ENCODE data around the gene STMN3. TPM values are rescaled to one million over a fixed set of nuclear protein-coding genes. Genes with fewer than 3 reads are reported as not detected.
A peak's percentile ranks its signal among the peaks of the same experiment; 100 is the strongest.

The STMN3 gene
- total and polyA plus RNA-seq, 2 of the 8 experiments (the other 6 are each of a cell fraction or from before 2014, with no cell fraction given), result 51.5 to 63.1 TPM

GRCh38 chr20:63627129-63627750 is 26.0 kb downstream of the STMN3 start (continued):
- TF ChIP-seq ATF2 (IDR thresholded peaks at IDR 0.05; ENCODE audit: low read length) (no peak), CREB1 (IDR thresholded peaks at IDR 0.05) (0 out of 2 replicates have a peak, but pooled peaks have one; percentile 51), BRCA1 (IDR thresholded peaks at IDR 0.05; ENCODE audit: low read depth, low read length) (no peak), BACH1 (IDR thresholded peaks at IDR 0.05; ENCODE audit: low read length) (0 out of 2 replicates have a peak, but pooled peaks have one; percentile 21), CEBPB (IDR thresholded peaks at IDR 0.05; ENCODE audit: low read depth, low read length) (no peak), E2F6 (IDR thresholded peaks at IDR 0.05) (no peak), CHD1 (IDR thresholded peaks at IDR 0.05; ENCODE audit: low read depth, low read length) (no peak), CHD2 (IDR thresholded peaks at IDR 0.05; ENCODE audit: low read length) (no peak), NRF1 (IDR thresholded peaks at IDR 0.05; ENCODE audit: low read depth, low read length) (peak; percentile 65), SIX5 (IDR thresholded peaks at IDR 0.05; ENCODE audit: low read depth, low read length) (no peak), POU5F1 (IDR thresholded peaks at IDR 0.05; ENCODE audit: low read depth, low read length) (no peak), EP300 (IDR thresholded peaks at IDR 0.05; ENCODE audit: borderline replicate concordance in 1 of 2, low read depth in 2 of 2, low read length in 2 of 2) (no peak), SP2 (IDR thresholded peaks at IDR 0.05; ENCODE audit: low read length) (no peak)

All from H1 (cell line).